Activated CD8-positive, alpha-beta memory T cell treated with anti-CD3 and anti-CD28 coated beads, Interleukin-2, amount 50 U/mL, for 4 hours (primary cell): Measurements from ENCODE around the gene KRT35.

ENCODE experiments used
- DNase-seq: peaks from one replicate; pipeline ENCODE4 v3.0.0-alpha.2; 2020

KRT35 gene

DNA sequence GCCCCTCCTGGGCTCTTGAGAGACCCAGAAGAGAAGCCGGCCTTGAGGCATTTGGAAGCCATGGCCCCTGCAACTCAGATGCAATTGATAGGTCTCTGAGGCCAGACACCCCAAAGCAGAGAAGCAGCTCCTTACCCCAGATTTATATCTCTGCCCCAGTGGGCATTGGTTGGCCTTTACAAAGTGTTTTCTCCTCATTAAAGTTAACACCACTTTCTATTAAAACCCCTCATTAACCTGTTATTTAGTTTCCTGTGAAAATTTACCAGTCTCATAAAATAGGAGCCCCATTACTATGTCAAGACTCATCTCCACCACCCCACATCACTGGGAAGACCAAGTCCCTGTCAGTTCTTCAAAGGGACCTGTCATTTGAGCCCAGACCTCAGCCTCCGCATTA, at the start of gene KRT35:
KRT35 (minus strand) TSS at position 116 of the 400 bp plus-strand sequence; CDS start at position 62, 54 bp downstream.
- no peak for DNase-seq

GRCh38 chr17:41530062-41531048, 49.4 kb upstream of the KRT35 start:
- no peak for DNase-seq

DNA sequence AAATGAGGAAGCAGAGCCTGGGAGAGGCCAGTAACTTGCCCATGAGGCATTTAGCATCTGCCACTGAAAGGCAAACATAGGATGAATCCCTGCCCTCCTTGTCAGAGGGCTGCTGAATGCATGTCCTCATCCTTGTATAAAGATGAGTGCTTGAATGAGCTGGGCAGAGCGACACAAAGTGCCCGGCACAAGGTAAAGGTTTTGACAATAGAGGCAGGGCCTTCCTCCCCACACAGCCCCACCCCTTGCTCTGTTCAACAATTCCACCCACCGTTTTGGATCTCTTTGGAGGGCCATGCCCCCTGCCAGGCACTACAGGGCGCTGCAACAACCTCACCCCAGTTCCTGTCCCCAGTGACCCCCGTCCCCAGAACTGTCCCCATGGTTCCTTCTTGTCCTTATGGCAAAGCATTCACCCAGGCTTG, 48.6 kb upstream of the KRT35 start:
- no peak for DNase-seq

DNA sequence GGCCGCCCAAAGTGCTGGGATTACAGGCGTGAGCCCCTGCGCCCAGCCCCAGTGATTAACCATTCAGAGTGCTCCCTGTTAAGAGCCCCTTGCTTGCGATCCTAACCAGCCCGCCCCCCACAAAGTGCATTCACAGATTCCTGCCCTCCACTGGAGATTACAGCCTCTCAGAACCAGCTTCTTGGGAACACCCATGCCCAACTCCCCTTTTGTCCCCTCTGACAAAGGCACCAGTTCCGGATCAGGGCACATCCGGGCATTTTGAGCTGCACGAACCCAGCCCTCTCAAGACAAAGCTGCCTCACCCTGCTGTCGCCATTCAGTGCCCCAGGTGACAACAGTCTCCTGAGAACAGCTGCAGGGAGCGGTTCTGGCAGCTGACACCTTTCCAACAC, 48.0 kb upstream of the KRT35 start:
- no peak for DNase-seq

GRCh38 chr17:41527063-41528023, 46.4 kb upstream of the KRT35 start:
- DNase-seq = no peak

DNA sequence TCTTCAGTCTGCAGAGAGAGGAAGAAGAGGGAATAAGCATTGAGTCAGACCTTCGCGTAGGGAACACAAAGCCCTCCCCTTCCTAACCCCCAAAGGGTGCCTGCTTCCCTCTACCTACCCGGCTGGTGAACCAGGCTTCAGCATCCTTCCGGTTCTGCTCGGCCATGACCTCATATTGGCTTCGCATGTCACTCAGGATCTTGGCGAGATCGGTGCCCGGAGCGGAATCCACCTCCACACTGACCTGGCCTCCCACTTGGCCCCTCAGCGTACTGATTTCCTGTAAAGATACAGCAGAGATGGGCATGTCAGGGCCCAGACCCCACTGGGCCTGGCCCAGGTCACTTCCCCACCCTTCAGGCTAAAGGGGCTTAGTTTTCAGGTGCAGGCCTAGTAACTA, 43.3 kb upstream of the KRT35 start:
- no peak for DNase-seq

DNA sequence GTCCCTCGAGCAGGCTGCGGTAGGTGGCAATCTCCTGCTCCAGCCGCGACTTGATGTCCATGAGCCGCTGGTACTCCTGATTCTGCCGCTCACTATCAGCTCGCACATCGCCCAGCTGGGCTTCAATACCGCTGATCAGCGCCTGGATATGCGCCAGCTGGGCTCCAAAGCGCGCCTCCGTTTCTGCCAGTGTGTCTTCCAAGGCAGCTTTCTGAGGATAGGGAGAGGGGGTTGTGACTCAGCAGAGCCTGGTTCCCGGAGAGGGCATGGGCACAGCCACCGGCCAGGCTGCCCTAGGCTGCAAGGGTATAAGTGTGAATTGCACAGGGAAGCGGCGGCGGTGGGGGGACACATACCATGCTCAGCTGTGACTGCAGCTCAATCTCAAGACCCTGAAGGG, 42.8 kb upstream of the KRT35 start:
- DNase-seq = no peak

DNA sequence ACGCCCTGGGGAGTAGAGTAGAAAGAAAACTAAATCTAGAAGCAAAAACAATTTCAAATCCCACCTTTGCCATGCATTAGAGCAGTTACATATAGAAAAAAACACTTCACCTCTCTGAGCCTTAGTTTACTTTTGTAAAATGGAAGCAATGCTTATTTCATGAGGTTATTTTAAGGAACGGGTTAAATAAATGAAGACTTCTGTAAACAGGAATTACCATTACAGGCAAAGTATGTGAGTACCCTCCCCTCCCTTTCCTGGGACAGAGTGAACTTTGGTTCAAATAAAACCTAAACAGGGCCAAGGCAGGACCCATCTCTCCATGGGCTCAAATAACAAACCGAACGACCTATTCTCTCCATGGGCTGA, 42.3 kb upstream of the KRT35 start:
- no peak for DNase-seq

DNA sequence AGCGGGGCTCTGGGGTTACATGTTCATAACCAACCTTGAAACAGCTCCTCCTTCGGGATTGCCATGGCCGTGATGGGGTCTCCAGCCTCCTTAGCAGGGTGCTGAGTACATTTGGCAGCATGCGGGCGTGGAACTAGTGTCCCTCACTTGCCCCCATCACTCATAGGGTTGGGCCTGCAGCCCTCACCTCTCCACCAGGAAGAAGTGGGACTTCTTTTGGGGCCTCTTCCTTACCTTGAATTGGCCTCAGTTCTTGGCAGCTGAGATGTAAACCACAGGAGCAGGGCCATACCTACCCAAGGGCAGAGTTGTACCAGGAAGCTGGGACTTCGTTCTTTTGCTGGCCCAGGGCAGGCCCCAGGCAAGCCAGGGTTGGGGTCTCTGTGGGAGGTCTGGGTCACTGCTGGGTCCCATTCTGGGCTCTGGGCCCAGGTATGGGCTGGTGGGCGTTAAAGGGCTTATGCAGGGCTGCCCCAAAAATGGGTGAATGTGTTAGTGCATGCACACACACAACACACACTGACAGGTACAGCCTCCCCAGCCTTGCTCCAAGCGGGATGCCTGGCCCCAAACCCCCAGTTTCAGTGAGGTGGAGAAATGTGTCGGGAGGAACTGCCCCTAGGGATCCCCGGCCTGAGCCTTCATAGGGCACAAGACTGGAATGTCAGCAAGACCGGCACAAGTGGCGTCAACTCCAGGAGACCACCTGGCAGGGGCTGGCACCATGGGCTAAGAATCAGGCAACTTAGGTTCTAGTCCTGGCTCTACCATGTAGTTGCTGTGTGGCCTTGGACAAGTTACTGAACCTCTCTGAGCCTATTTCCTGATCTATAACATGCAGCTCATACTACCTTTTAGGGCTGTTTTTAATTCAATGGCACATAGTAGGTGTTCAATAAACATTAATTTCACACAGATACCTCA, 41.6 kb upstream of the KRT35 start:
- DNase-seq = no peak

DNA sequence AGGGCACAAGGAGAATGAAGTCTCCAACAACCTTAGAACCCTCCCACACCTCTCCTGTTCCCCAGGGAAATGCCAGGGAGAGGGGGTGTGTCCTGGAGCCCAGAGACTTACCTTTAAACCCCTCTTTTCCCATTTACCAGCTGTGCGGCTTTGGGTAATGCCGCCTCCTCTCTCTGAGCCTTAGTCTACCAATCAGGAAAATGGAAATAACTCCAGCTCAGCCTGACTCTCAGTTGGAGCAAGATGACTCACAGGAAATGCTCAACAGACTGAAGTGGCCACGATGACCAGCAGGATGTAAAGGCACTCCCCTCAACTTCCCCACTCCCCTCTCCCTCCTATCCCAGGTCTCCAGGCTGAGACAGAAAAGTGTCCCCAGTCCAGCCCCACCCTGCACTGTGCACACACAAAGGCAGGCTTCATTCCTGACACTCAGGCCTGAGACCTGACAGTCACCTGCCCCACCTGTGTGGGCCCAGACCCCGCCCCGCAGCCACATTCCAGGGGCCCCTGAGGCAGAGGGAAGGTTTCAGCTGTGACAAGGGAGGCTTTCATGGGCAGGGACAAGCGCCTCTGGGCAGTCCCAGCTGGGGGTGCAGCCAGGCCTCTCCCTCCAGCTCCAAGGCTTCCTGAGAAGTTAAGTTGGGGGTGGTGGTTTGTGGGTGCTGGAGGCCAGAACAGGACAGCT, 40.8 kb upstream of the KRT35 start:
- DNase-seq = no peak

DNA sequence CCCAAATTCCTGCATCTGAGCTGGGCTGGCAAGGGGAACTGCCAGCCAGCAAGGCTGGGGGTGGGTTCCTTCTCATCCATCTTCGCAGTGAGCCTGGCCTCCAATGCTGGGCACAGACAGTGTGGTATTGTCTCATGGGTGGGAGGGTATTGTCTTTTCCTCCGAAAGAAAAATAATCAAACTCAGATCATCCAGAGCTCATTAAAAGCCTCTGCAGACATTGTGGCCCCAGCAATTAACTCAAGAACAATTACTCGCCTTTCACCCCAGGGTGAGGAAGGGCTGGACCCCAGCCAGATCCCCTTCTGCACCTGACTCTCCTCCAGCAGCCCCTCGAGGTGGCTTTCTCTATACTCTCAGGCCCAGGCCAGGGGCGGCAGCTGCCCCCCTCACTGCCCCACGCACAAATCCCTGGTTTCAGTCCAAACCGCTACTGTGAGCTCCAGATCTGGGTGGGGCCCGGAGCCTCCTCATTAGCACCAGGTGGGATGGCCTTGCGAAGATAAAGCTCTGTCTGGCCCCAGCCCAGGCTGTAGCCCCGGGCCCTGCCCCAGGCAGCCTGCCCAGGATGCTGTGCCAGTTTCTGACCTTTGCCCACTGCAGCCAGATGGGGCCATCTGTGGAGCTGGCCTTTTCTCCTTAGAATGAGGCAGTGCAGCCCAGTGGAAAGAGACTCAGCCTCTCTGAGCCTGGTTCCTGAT, 40.0 kb upstream of the KRT35 start:
- DNase-seq = no peak

DNA sequence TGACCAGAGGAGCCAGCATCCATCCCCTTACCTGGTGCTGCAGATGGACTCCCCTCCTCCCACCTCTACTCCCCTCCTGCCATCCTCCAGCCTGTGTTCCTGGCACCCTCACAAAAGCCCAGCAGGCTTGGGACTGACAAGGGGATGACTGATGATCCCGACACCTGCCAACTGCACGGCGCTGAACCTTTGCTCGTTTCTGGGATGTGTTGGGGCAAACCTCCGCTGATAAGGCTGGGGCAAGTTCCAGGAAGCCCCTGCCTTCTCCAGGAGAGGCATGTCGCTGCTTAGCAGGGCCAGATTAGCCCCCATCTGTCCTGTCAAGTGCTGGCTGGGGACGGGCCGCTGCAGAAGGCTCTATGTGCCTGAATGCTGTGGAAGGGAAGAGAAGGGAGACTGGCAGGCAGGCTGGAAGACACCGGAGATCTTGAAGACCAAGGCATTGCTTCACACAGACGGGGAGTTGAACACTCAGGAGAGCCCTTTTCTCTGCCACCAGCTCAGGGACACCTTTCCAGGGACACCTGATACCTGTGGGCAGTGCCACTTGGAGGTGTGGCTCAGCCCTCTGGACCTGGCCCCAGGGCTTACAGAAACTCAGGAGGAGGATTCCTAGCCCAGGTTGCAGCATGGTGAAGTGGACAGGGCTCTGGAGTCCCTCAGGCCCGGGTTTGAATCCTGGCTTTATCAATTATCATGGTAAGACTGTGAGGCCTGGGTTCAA, 38.7 kb upstream of the KRT35 start:
- no peak for DNase-seq

- no peak for DNase-seq
Observed at GRCh38 chr17:41518789-41519449, 38.0 kb upstream of the KRT35 start, which contains the start of gene KRT15. Gene KRT15 (minus strand): TSS chr17:41518890. CDS start chr17:41518827, 63 bp downstream.

DNA sequence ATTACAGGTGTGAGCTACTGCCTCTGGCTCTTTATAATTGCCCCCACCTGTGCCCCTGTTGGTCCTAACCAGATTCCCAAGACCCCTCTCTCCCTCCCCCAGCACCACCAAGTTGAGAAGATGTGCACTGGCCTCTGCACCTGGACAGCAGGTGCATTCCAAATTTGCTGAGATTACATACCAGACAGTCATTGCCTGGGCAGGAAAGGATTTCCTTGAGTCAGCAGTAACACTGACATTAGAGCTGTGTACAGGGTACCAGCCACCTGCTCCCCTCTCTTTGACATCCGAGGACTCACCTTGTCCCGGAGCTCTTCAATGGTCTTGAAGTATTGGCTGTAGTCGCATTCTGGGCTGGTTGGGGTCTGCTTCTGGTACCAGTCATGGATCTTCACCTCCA, 37.1 kb upstream of the KRT35 start:
- DNase-seq = no peak

DNA sequence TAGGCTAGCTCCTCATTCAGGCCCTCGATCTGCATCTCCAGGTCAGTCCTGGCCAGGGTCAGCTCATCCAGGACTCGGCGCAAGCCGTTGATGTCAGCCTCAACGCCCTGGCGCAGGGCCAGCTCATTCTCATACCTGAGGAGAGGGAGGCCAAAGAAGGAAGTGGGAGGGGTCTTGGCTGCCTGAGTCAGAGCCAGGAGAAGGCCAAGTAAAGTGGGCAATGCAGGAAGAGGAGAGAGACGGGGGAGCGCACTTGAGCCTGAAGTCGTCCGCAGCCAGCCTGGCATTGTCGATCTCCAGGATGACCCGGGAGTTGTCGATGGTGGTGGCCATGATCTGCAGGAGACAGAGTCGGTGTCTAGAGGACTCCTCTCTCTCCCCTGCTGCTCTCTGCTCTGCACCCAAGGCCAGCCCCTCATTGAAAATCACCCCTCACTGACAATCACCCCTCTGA, 35.9 kb upstream of the KRT35 start:
- no peak for DNase-seq

GRCh38 chr17:41516147-41516829, 35.3 kb upstream of the KRT35 start:
- DNase-seq = no peak

DNA sequence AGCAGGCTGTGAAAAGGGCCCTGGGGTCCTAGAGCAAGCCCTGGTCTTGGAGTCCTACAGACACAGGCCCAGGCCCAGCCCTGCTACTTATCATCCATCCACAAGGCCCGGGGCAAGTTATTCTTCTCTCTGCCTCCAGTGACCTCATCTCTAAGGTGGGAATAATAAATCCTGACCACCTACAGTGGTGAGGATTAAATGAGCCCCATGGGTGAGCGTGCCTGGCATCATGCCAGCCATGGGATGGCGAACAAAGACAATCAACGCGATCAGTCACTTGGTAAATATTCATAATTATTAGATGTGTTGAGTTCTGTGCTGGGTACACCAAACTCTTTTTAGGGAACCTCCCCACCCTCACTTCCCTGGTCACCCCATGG, 32.2 kb upstream of the KRT35 start:
- DNase-seq = no peak

- DNase-seq = no peak
Observed at GRCh38 chr17:41512546-41513167, 31.7 kb upstream of the KRT35 start.

DNA sequence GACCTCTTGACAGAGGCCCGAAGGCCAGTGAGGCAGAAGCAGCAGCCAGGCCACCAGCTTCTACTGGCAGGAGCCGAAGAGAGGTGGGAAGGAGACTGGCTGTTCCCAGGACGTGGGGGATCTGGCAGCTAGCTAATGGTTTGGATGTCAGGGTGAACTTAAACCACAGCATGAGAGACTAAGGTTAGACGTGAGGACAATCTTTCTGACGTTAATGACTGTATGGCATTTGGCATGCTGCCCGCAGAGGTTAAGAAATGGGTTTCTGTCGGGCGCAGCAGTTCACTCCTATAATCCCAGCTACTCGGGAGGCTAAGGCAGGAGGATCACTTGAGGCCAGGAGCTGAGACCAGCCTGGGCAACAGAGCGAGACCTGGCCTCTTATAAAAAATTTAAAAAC, 30.8 kb upstream of the KRT35 start:
- DNase-seq = no peak
